HG03442 (cell line): ENCODE results near the gene TAB3.
"Not testable (repeated sequence)": the region's sequence is repeated elsewhere in the genome, so short reads cannot be mapped to it uniquely, and the experiment has no call there.

ENCODE experiments used
- ATAC-seq: cut with Tn5 transposase; IDR thresholded peaks from one replicate; pipeline ENCODE4 v1.9.1; 2021; ENCODE audit warnings: mild to moderate bottlenecking, moderate library complexity; ENCODE audit not compliant: unreplicated experiment

The TAB3 gene

DNA sequence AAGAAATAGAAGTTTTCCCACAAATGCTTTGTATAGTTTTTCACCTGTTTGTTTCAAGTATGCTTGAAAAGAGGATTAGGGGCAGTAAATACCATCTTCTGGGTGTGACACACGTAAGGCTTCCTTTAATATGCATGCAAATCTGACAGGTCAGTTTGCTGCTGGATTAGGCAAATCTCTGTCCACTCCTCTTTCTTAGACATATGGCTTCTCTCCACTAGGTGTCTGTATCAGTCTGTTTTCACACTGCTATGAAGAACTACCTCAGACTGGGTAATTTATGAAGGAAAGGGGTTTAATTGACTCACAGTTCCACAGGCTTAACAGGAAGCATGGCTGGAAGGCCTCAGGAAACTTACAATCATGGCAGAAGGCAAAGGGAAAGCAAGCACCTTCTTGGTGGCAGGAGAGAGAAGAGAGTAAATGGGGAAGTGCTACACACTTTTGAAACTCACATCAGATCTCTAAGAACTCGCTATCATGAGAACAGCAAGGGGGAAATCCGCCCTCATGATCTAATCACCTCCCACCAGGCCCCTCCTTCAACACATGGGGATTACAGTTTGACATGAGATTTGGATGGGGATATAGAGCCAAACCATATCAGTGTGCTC lies 66.9 kb downstream of the TAB3 start:
- peak; percentile 85 for ATAC-seq

DNA sequence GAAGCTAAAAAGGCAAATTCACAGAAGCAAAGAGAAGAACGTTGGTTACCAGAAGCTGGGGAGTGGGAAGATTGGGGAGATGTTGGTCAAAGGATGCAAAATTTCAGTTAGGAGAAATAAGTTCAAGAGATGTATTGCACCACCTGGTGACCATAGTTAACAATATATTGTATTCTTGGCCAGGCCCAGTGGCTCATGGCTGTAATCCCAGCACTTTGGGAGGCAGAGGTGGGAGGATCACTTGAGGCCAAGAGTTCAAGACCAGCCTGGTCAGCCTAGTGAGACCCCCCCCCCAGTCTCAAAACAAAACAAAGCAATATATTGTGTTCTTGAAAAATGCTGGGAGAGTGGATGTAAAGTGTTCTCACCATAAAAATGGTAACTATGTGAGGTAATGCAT lies 67.9 kb downstream of the TAB3 start:
- ATAC-seq = no peak

DNA sequence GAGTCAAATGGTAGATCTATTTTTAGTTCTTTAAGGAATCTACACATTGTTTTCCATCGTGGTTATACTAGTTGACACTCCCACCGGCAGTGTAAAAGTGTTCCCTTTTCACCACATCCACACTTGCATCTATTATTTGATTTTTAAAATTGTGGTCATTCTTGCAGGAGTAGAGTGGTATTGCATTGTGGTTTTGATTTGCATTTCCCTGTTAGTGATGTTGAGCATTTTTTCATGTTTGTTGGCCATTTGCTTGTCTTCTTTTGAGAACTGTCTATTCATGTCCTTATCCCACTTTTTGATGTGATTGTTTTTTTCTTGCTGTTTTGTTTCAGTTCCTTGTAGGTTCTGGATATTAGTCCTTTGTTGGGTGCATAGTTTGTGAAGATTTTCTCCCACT lies 70.0 kb downstream of the TAB3 start:
- ATAC-seq = no peak

DNA sequence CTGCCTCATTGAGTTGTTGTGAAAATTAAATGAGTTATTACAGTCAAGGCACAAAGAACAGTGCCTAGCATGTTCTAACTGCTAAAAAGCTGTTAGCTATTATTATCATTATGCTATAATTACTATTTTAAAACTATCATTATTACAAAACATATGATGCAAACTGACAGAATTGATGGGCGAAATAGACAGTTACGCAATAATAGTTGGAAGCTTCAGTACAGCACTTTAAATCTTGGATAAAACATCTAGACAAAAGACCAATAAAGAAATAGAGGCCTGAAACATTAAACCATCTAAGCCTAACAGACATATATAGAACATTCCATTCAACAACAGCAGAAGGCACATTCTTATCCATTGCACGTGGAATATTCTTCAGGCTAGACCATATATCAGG lies 73.0 kb downstream of the TAB3 start:
- ATAC-seq = no peak

DNA sequence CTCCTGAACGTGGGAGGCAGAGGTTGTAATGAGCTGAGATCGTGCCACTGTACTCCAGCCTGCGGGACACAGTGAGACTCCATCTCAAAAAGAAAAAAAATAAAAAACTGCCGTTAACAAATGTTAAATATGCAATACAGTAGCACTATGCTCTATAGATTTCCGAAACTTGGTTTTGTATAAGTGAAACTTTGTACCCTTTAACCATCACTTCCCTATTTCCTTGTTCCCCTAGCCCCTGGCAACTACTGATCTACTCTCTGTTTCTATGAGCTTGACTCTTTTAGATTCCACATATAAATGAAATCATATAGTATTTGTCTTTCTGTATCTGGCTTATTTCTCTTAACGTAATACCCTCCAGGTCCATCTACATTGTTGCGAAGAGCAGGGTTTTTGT lies 74.1 kb downstream of the TAB3 start:
- ATAC-seq = no peak

DNA sequence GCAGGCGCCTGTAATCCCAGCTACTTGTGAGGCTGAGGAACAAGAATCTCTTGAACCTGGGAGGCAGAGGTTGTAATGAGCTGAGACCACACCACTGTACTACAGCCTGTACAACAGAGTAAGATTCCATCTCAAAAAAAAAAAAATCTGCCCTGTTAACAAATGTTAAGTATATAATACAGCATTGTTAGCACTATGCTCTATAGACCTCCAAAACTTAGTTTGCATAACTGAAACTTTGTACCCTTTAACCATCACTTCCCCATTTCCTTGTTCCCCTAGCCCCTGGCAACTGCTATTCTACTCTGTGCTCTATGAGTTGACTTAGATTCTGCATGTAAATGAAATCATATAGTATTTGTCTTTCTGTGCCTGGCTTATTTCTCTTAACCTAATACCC lies 76.7 kb downstream of the TAB3 start:
- ATAC-seq = peak; percentile 96

DNA sequence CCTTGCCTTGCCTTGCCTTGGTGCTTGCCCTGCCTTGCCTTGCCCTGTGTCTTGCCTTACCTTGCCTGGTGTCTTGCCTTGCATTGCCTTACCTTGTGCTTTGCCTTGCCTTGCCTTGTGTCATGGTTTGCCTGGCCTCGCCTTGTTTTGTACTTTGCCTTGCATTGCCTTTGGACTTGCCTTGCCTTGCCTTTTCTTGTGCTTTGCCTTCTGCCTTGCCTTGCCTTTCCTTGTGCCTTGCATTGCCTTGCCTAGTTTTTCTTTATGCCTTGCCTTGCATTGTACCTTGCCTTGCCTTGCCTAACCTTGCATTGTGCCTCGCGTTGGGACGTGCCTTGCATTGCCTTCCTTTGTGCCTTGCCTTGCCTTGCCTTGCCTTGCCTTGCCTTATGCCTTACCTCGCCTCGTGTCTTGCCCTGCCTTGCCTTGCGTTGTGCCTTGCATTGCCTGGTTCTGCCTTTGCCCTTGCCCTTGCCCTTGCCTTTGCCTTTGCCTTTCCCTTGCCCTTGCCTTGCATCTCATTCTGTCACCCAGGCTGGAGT lies 82.8 kb downstream of the TAB3 start:
- ATAC-seq = no peak

DNA sequence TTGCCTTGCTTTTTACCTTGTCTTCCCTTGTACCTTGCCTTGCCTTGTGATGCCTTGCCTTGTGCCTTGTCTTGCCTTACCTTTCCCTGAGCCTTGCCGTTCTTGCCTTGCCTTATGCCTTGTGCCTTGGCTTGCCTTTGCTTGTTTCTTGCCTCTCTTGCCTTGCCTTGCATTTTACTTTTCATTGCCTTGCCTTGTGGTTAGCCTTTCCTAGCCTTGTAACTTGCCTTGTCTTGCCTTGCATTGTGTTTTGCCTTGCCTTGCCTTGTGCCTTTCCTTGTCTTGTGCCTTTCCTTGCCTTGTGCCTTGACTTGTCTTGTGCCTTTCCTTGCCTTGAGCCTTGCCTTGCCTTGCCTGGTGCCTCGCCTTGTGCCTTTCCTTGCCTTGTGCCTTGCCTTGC lies 84.6 kb downstream of the TAB3 start:
- ATAC-seq = no peak

DNA sequence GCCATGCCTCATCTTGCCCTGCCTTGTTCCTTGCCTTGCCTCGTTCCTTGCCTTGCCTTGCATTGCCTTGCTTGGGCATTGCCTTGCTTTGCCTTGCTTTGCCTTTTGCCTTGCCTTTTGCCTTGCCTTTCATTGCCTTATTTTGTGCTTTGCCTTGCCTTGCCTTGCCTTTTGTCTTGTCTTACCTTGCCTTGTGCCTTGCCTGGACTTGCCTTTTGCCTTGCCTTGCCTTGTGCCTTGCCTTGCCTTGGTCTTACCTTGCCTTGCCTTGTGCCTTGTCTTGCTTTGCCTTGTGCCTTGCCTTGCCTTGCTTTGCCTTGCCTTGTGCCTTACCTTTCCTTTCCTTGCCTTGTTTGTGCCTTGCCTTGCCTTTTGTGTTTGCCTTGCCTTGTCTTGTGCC lies 88.2 kb downstream of the TAB3 start:
- no peak for ATAC-seq

DNA sequence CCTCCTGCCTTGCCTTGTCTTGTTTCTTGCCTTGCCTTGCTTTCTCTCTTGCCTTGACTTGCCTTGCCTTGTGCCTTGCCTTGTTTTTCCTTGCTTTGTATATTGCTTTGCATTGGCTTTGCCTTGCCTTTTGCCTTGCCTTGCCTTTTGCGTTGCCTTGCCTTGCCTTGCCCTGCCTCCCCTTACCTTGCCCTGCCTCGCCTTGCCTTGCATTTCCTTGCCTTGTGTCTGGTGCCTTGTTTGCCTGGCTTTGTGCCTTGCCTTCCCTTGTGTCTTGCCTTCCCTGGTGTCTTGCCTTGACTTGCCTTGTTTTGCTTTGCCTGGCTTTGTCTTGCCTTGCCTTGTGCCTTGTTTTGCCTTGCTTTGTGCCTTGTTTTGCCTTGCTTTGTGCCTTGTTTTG lies 89.7 kb downstream of the TAB3 start:
- no peak for ATAC-seq

DNA sequence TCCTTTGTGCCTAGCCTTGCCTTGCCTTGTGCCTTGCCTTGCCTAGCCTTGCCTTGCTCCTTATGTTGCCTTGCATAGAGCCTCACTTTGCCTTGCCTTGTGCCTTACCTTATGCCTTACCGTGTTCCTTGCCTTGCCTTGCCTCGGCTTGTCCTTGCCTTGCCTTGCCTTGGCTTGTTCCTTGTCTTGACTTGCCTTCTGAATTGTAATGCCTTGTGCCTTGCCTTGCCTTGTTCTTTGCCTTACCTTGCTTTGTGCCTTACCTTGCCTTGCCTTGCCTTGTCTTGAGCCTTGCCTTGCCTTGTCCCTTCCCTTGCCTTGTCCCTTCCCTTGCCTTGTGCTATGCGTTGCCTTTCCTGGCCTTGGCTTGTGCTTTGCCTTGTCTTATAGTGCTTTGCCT lies 90.2 kb downstream of the TAB3 start:
- ATAC-seq = no peak

DNA sequence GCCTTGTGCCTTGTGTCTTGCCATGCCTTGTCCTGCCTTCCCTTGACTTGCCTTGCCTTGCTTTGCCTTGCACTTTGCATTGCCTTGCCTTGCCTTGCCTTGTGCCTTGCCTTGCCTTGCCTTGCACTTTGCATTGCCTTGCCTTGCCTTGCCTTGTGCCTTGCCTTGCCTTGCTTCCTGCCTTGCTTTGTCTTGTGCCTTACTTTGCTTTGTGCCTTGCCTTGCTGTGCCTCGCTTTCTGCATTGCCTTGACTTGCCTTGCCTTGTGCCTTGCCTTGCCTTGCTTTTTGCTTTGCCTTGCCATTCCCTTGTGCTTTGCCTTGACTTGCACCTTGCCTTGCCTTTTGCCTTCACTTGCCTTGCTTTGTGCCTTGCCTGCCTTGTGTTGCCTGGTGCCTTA lies 91.8 kb downstream of the TAB3 start:
- not testable (repeated sequence) for ATAC-seq

DNA sequence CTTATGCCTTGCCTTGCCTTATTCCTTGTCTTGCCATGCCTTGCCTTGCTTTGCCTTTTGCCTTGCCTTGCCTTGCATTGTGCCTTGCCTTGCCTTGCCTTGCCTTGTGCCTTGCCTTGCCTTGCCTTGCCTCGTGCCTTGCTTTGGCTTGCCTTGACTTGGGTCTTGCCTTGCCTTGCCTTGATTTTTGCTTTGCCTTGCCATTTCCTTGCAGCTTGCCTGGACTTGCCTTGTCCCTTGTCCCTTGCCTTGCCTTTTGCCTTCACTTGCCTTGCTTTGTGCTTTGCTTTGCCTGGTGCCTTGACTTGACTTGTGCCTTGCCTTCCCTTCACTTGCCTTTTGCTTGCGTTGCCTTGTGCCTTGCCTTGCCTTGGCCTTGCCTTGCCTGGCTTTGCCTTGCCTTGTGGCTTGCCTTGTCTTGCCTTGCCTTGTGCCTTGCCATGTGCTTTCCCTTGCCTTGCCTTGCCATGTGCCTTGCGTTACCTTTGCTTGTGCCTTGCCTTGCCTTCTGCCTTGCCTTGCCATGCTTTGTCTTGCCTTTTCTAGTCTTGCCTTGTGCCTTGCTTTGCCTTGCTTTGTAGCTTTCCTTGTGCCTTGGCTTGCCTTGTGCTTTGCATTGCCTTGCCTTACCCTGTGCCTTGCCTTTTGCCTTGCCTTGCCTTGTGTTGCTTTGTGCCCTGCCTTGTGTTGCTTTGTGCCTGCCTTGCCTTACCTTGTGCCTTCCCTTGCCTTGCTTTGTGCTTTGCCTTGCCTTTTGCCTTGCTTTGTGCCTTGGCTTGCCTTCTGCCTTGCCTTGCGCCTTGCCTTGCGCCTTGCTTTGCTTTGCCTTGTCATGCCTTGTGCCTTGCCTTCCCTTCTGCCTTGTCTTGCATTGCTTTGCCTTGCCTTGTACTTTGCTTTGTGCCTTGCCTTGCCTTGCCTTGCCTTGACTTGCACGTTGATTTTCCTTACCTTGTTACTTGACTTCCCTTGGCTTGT lies 92.8 kb downstream of the TAB3 start:
- no peak for ATAC-seq

DNA sequence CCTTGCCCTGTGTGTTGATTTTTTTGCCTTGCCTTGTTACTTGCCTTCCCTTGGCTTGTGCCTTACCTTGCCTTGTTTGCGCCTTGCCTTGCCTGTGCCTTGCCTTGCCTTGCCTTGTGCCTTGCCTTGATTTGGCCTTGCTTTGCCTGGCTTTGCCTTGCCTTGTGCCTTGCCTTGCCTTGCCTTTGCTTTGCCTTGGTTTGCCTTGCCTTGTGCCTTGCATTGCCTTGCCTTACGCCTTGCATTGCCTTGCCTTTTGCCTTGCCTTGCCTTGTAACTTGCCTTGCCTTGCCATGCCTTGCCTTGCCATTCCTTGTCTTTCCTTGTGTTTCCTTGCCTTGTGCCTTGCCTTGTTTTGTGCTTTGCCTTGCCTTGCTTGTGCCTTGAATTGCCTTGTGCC lies 94.6 kb downstream of the TAB3 start:
- no peak for ATAC-seq

DNA sequence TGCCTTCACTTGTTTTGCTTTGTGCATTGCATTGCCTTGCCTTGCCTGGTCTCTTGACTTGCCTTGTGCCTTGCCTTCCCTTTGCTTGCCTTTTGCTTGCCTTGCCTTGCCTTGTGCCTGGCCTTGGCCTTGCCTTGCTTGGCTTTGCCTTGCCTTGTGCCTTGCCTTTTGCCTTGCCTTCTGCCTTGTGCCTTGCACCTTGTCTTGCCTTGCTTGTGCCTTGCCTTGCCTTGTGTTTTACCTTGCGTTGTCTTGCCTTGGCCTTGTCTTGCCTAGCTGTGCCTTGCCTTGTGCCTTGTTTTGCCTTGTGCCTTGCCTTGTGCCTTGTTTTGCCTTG lies 95.3 kb downstream of the TAB3 start:
- no peak for ATAC-seq

DNA sequence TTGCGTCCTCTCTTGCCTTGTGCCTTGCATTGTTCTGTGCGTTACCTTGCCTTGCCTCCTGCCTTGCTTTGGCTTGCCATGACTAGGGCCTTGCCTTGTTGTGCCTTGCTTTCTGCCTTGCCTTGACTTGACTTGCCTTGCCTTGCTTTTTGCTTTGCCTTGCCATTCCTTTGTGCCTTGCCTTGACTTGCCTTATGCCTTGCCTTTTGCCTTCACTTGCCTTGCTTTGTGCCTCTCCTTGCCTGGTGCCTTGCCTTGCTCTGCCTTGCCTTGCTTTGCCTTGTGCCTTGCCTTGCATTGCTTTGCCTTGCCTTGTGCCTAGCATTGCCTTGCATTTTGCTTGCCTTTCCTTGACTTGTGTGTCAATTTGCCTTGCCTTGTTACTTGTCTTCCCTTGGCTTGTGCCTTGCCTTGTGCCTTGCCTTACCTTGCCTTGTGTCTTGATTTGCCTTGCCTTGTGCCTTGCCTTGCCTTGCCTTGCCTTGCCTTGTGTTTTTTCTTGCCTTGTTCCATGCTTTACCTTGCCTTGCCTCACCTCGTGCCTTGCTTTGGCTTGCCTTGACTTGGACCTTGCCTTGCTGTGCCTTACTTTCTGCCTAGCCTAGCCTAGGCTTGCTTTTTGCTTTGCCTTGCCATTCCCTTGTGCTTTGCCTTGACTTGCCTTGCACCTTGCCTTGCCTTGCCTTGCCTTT lies 95.8 kb downstream of the TAB3 start:
- ATAC-seq = no peak

DNA sequence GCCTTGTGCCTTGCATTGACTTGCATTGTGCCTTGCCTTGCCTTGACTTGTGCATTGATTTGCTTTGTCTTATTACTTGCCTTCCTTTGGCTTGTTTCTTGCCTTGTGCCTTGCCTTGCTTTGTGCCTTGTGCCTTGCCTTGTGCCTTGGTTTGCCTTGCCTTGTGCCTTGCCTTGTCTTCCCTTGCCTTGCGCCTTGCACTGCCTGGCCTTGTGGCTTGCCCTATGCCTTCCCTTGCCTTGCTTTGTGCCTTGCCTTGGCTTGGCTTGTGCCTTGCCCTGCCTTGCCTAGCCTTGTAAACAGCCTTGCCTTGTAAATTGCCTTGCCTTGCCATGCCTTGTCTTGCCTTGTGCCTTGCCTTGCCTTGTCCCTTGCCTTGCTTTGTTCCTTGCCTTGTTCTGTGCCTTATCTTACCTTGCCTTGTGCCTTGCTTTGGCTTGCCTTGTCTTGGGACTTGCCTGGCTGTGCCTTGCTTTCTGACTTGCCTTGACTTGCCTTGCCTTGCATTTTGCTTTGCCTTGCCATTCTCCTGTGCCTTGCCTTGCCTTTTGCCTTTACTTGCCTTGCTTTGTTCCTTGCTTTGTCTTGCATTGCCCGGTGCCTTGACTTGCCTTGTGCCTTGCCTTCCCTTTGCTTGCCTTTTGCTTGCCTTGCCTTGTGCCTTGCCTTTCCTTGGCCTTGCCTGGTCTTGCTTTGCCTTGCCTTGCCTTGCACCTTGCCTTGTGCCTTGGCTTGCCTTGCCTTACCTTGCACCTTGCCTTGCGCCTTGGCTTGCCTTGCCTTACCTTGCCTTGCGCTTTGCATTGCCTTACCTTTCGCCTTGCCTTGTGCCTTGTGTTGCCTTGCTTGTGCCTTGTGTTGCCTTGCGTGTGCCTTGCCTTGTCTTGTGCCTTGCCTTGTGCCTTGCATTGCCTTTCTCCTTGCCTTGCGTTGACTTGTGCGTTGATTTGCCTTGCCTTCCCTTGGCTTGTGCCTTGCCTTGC lies 97.5 kb downstream of the TAB3 start:
- ATAC-seq = no peak

DNA sequence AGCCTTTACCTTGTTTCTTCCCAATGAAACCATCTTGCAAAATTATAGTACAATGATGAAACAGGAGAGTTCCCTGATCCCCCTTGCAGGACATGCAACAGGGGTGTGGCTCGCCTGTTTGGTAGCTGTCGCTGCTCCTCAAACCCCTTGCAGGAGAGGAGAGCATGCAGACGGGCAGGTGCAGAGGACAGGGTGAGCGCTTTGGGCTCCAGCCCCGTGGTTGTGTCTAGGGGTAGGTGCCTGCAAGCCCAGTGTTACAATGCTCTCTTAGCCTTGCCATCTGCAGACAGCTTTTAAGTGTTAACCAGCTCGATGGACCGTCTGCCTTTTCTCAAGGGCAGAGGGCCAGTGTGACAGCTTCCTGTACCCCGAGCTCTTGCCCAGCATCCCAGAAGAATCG lies 102.0 kb downstream of the TAB3 start:
- ATAC-seq = no peak

DNA sequence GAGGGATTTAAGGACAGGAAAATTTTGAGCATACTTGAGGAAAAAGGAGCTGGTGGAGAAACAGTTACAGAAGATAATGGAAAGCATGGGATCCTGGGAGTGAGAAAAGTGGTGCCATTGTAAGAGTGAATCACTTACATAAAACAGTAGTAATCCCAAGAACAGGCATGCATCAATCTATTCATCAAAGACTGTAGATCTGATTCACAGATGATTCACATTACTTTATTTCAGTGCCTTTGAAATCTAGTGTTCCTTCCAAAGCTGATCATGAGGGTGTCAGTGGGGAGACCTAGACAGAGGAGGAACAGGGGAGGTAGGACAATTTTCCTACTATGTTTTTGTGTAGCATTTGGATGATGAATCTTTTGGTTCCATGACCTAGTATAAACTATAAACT lies 102.7 kb downstream of the TAB3 start:
- ATAC-seq = no peak

DNA sequence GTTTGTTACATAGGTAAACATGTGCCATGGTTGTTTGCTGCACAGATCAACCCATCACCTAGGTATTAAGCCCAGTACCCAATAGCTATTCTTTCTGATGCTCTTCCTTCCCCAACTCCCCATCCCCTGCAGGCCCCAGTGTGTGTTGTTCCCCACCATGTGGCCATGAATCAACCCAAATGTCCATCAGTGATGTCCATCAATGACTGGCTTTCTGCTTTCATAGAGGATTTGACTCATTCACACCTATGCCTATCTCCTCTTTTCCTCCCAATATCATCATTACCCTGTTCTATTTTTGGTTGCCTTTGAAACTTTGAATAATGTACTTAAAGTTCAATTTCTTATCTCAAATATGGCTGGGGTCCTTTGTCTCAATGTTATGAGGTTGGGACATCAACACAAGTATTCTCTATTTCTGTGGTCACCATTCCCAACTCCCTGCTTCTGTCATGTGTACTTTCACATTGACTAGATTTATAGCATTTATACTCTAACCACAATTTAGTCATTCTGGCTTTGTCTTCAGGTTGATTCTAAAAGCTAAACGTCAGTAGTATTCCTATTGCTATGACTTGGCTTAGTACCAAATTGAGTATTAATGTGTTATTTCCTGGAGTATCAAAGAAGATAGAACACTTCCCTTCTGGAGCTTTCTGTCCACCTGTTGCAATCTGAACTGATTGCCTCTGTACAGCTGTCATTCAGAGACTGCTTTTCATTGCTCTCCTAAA lies 107.2 kb downstream of the TAB3 start:
- no peak for ATAC-seq
